ENCODE measurements around the gene PIH1D1.

Gene PIH1D1

DNA sequence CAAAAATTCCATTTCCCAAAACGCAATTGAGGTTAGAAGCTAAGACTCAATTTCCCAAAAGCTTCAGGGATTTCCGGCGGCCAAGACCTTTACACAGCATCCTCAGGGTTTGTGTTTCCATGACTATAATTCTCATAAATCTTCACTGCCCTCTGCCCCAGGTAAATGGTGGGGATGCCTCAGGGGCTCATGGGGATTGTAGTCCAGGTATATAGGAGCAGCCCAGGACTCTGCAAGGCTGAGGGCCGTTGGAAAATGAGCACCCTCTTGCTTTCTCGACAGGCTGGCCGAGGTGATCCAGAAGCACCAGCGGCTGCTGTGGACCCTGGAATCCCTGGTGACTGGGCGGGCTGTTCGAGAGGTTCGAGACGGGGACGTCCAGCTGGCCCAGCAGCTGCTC lies 7.8 kb upstream of the PIH1D1 start:
- TF ChIP-seq, protein P1, sequence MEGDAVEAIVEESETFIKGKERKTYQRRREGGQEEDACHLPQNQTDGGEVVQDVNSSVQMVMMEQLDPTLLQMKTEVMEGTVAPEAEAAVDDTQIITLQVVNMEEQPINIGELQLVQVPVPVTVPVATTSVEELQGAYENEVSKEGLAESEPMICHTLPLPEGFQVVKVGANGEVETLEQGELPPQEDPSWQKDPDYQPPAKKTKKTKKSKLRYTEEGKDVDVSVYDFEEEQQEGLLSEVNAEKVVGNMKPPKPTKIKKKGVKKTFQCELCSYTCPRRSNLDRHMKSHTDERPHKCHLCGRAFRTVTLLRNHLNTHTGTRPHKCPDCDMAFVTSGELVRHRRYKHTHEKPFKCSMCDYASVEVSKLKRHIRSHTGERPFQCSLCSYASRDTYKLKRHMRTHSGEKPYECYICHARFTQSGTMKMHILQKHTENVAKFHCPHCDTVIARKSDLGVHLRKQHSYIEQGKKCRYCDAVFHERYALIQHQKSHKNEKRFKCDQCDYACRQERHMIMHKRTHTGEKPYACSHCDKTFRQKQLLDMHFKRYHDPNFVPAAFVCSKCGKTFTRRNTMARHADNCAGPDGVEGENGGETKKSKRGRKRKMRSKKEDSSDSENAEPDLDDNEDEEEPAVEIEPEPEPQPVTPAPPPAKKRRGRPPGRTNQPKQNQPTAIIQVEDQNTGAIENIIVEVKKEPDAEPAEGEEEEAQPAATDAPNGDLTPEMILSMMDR (IDR thresholded peaks at IDR 0.05; ENCODE audit: low read depth, low read length), result no peak
- Histone ChIP-seq H3K36me3 (0 out of 2 replicates have a peak, but pooled peaks cover 3% of the 10 kb centered on the region), H3K9me3 (no peaks in the 10 kb centered on the region), H3K4me1 (no peaks in the 10 kb centered on the region), H3K27me3 (no peaks in the 10 kb centered on the region), H3K4me3 (ENCODE audit: low read depth, low read length) (no peak overlapping the region)
- no peak for DNase-seq

DNA sequence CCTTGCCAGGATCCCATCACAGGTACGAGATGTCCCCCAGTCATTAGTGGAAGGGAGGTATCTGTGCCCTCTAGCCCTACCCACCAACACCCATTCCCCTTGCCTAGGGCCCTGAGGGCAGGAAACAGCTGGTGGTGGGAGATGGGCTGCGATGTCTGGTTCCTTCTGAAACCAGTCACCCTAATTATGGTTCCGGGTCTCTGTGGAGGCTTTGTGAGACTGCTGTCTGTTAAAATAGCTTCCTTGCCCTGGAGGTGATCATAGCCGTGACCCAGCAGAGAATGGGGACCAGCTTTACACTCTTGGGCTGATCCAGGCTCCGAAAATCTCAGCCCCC lies 6.9 kb upstream of the PIH1D1 start:
- peak; percentile 53 for DNase-seq
- Histone ChIP-seq H3K9me3 (no peaks in the 10 kb centered on the region), H3K36me3 (0 out of 2 replicates have a peak, but pooled peaks cover 3% of the 10 kb centered on the region), H3K27me3 (no peaks in the 10 kb centered on the region), H3K4me3 (ENCODE audit: low read depth, low read length) (no peak overlapping the region), H3K4me1 (no peaks in the 10 kb centered on the region)
- TF ChIP-seq, protein P1 (IDR thresholded peaks at IDR 0.05; ENCODE audit: low read depth, low read length), result no peak

DNA sequence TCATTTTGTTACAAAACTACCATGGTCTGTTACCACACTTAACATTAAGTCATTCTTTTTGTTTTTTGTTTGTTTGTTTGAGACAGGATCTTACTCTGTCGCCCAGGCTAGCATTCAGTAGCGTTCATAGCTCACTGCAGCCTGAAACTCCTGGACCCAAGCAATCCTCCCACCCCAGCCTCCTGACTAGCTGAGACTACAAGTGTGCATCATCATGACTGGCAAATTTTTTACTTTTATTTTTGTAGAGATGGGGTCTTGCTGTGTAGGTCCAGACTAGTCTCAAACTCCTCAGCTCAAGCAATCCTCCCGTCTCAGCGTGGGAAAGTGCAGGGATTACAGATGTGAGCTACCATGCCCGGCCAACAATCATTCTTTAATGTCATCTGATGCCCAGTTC lies 4.7 kb upstream of the PIH1D1 start:
- DNase-seq, result no peak
- Histone ChIP-seq H3K9me3 (no peaks in the 10 kb centered on the region), H3K27me3 (no peaks in the 10 kb centered on the region), H3K36me3 (no peaks in the 10 kb centered on the region), H3K4me1 (no peaks in the 10 kb centered on the region), H3K4me3 (ENCODE audit: low read depth, low read length) (no peak overlapping the region)
- TF ChIP-seq, protein P1 (IDR thresholded peaks at IDR 0.05; ENCODE audit: low read depth, low read length), result no peak

DNA sequence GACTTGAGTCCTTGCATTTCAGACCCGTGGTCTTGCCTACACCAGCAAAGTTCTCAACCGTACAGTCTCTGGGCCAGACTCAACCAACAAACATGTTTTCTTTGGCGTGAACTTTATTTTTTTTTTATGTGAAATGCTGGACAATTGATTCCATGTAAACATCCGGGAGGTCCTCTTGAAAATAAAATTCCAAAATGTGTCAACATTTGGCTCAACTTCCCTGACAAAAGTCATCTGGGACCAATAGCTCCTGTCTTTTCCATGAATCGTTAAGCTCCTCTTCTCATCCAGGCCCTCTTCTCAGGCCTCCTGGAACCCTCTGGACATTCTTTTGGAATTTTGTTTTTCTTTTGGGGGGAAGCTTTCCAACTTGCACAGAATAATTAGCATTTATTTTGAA lies 4.2 kb upstream of the PIH1D1 start:
- no peaks in the 10 kb centered on the region for H3K27me3 ChIP-seq
- no peak overlapping the region for H3K4me3 ChIP-seq (ENCODE audit: low read depth, low read length)
- H3K4me1 ChIP-seq, result no peaks in the 10 kb centered on the region
- no peak for DNase-seq
- H3K36me3 ChIP-seq, result no peaks in the 10 kb centered on the region
- no peaks in the 10 kb centered on the region for H3K9me3 ChIP-seq
- TF ChIP-seq, protein P1 (IDR thresholded peaks at IDR 0.05; ENCODE audit: low read depth, low read length), result no peak

DNA sequence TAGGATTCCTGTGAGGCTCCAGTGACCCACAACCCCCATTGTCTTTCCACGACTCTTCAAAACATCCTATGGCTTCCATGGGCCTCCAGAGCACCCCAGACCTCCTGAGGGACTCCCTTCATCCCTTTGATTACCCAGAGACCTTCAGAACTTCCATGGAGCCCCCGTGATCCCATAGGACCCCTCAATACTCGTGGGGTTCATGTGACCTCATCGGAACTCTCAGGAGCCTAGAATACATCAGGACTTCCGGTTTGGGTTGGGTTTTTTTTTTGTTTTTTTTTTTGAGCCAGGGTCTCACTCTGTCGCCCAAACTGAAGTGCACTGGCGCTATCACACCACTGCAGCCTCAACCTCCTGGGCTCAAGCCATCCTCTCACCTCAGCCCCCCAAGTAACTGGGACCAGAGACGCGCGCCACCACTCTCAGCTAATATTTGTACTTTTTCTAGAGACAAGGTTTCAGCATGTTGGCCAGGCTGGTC lies 2.2 kb upstream of the PIH1D1 start:
- no peaks in the 10 kb centered on the region for H3K4me1 ChIP-seq
- no peak for DNase-seq

DNA sequence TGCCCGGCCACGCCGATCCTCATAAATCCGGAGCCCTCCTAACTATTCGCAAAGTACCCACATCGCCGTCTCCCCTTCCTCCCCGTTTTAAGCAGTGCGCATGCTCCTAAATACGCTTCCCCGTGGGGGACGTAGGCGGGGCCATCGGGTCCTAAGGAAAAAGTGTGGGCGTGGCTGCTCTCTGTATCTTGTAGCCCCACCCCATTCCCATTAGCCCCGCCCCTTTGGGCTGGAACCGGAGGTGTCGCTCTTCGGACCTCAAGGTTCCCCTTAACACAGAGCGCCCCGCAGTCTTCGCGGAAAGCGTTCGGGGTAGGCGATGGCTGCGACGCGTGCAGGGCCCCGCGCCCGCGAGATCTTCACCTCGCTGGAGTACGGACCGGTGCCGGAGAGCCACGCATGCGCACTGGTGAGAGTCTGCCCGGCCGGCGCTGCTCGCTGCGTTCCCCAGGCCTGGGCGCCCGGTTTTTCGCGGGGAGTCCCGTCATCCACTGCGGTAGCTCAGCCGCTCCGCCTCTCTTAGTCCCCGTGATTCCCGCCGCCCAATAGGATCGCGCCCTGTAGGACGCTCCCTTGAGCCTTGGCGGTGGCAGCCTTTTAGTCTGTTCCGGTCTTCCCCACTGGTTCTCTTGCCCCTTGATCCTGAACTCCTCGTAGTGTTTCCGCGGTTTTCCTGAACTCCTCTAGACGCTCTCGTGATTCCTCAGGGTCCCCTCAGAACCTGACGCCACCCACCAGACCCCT lies 1.6 kb upstream of the PIH1D1 start, which contains the start of gene ALDH16A1:
Gene ALDH16A1 (plus strand): TSS at position 213 of the 744 bp plus-strand sequence. CDS start 107 bp downstream, at position 320.
- TF ChIP-seq, protein P1 (IDR thresholded peaks at IDR 0.05; ENCODE audit: low read depth, low read length), result no peak
- Histone ChIP-seq H3K36me3 (peaks cover 14% of the 10 kb centered on the region), H3K4me3 (ENCODE audit: low read depth, low read length) (peak within 1 kb of the TSS; percentile 76), H3K9me3 (no peaks in the 10 kb centered on the region), H3K4me1 (no peaks in the 10 kb centered on the region), H3K27me3 (no peaks in the 10 kb centered on the region)
- peak; percentile 99 for DNase-seq

More for the DNA sequence above, 2.2 kb upstream of the PIH1D1 start:
- TF ChIP-seq, protein P1 (IDR thresholded peaks at IDR 0.05; ENCODE audit: low read depth, low read length), result no peak
- H3K27me3 ChIP-seq, result no peaks in the 10 kb centered on the region
- peaks cover 9% of the 10 kb centered on the region for H3K36me3 ChIP-seq
- H3K4me3 ChIP-seq (ENCODE audit: low read depth, low read length), result peak overlapping the region; percentile 76
- H3K9me3 ChIP-seq, result no peaks in the 10 kb centered on the region

Measured in BE2C (cell line).